H1 (cell line): ENCODE results near the gene NUMB. TPM values are rescaled to one million over a fixed set of nuclear protein-coding genes. Genes with fewer than 3 reads are reported as not detected.

Source experiments
- BRCA1 ChIP-seq: IDR thresholded peaks from 2 replicates; pipeline ENCODE4 v1.6.1; 2012; ENCODE audit warnings: low read depth, low read length, improper control_type of control experiment
- CBX5 ChIP-seq: fragments of 300-800, 300-1000 bp; sonication (generic); IDR thresholded peaks from 2 replicates; pipeline ENCODE4 v1.7.1; 2016; ENCODE audit warnings: antibody characterized with exemption, low read length, low read depth
- EGR1 ChIP-seq: IDR thresholded peaks from 2 replicates; pipeline ENCODE4 v1.6.1; 2011; ENCODE audit warnings: low read depth, low read length, borderline replicate concordance
- KDM1A ChIP-seq: fragments of 200-600, 300-600 bp; sonication (generic); IDR thresholded peaks from 2 replicates; pipeline ENCODE4 v1.7.1; 2016; ENCODE audit warnings: mild to moderate bottlenecking, low read length, borderline replicate concordance
- polyA plus RNA-seq, 7 experiments: library from polyadenylated mRNA; depleted of rRNA in 3 of 7; stranded (reverse) in 5 of 7; unstranded in 2 of 7; fragments of >200 nt in 5 of 7; fragments of 200-250 nt in 2 of 7; gene quantifications; 1 replicate in 5 of 7; 2 replicates in 1 of 7; 4 replicates in 1 of 7; pipeline versions ENCODE4 v1.2.1 to v1.2.3, GENCODE V29; 2011 to 2013; ENCODE audit warnings: missing spikeins in 2 of 7, mixed read lengths in 2 of 7
- total RNA-seq: library from RNA; stranded (reverse); fragmentation: NEBNext Ultra II Directional; extraction: Animal tissue kit (Norgen Biotek cat#: 25700); gene quantifications from 2 replicates; pipeline ENCODE4 v1.2.1, GENCODE V29; 2021

NUMB gene
- total and polyA plus RNA-seq, 2 of the 8 experiments (the other 6 are each of a cell fraction or from before 2014, with no cell fraction given): 54.3 to 78.1 TPM

- no peak for TF ChIP-seq BRCA1
- no peak for TF ChIP-seq CBX5
- TF ChIP-seq EGR1: no peak
- TF ChIP-seq KDM1A: no peak
Measured at GRCh38 chr14:73246387-73247150, 211.8 kb downstream of the NUMB start (continued).
